ENCODE measurements around the gene VWA1. TPM values are rescaled to one million over a fixed set of nuclear protein-coding genes. Genes with fewer than 3 reads are reported as not detected.

VWA1 gene
- total RNA-seq, 1 experiment from 2014 or later, result 858 TPM

DNA sequence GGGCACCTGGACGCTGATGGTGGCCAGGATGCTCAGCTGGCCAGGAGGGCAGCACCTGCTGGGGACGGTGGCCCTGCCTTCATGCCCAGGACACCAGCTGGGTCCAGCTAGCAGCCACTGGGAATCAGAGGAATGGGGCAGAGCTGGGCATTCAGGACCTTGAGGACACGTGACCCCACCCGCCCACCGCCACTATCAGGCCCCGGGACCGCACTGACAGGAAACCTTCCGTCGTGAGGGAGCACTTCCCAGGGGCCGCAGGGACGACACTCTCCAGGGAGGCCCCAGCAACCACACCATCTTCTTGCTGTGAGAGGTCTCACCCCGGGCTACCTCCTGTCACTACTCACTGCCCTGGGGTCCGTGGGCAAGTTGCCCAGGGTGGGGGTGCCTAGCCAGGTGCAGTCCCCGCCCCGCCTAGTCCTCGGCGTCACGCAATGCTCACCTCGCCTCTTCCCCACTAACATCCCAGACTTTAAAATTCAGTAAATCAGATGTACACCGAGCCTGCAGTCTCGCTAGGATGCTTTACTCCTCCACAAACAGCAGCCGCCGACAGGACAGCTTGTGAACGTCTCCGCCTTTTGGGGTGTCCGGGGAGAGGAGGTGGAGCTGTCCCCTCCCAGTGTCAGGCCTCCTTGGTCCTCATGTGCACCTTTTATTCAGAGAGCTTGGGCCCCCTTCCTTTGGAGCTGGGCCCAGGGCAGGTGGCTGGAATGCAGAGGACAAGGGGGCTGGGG, 4.9 kb downstream of the VWA1 start:
- Histone ChIP-seq H3K9me3 (ENCODE audit: control insufficient read depth, insufficient read depth, low read depth, low read length) (no peaks in the 10 kb centered on the region), H3K4me3 (ENCODE audit: low read depth in 2 of 2, low read length in 2 of 2) (no peak overlapping the region), H3K4me1 (ENCODE audit: control insufficient read depth, insufficient read depth, low read length) (peaks cover 39% of the 10 kb centered on the region), H3K36me3 (ENCODE audit: control insufficient read depth, insufficient read depth, low read length) (peaks cover 2% of the 10 kb centered on the region; the same call in 1 of the 2 replicates), H3K27ac (ENCODE audit: low read length) (peak overlapping the region; percentile 74), H3K27me3 (ENCODE audit: control insufficient read depth, insufficient read depth, low read length) (no peaks in the 10 kb centered on the region)
- intact Hi-C loops (cut with micrococcal nuclease; ENCODE audit: unreplicated experiment), result no loop called here
- TF ChIP-seq, protein P1, sequence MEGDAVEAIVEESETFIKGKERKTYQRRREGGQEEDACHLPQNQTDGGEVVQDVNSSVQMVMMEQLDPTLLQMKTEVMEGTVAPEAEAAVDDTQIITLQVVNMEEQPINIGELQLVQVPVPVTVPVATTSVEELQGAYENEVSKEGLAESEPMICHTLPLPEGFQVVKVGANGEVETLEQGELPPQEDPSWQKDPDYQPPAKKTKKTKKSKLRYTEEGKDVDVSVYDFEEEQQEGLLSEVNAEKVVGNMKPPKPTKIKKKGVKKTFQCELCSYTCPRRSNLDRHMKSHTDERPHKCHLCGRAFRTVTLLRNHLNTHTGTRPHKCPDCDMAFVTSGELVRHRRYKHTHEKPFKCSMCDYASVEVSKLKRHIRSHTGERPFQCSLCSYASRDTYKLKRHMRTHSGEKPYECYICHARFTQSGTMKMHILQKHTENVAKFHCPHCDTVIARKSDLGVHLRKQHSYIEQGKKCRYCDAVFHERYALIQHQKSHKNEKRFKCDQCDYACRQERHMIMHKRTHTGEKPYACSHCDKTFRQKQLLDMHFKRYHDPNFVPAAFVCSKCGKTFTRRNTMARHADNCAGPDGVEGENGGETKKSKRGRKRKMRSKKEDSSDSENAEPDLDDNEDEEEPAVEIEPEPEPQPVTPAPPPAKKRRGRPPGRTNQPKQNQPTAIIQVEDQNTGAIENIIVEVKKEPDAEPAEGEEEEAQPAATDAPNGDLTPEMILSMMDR (IDR thresholded peaks at IDR 0.05), result no peak
- no peak for TF ChIP-seq POLR2AphosphoS5 (IDR thresholded peaks at IDR 0.05; ENCODE audit: low read depth, low read length)
- TF ChIP-seq SIN3A (IDR thresholded peaks at IDR 0.05; ENCODE audit: borderline replicate concordance, insufficient read depth, low read depth, low read length), result no peak
- TF ChIP-seq, protein P2, sequence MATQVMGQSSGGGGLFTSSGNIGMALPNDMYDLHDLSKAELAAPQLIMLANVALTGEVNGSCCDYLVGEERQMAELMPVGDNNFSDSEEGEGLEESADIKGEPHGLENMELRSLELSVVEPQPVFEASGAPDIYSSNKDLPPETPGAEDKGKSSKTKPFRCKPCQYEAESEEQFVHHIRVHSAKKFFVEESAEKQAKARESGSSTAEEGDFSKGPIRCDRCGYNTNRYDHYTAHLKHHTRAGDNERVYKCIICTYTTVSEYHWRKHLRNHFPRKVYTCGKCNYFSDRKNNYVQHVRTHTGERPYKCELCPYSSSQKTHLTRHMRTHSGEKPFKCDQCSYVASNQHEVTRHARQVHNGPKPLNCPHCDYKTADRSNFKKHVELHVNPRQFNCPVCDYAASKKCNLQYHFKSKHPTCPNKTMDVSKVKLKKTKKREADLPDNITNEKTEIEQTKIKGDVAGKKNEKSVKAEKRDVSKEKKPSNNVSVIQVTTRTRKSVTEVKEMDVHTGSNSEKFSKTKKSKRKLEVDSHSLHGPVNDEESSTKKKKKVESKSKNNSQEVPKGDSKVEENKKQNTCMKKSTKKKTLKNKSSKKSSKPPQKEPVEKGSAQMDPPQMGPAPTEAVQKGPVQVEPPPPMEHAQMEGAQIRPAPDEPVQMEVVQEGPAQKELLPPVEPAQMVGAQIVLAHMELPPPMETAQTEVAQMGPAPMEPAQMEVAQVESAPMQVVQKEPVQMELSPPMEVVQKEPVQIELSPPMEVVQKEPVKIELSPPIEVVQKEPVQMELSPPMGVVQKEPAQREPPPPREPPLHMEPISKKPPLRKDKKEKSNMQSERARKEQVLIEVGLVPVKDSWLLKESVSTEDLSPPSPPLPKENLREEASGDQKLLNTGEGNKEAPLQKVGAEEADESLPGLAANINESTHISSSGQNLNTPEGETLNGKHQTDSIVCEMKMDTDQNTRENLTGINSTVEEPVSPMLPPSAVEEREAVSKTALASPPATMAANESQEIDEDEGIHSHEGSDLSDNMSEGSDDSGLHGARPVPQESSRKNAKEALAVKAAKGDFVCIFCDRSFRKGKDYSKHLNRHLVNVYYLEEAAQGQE (IDR thresholded peaks at IDR 0.05; ENCODE audit: insufficient read depth in 1 of 2, low read depth in 2 of 2, low read length in 1 of 2), result no peak
- no peak for TF ChIP-seq TCF7L2 (IDR thresholded peaks at IDR 0.05; ENCODE audit: low read depth, low read length)
- peak; percentile 3 for ATAC-seq
- in situ Hi-C loops (cut with HindIII; ENCODE audit: low pct_unique_long_range_greater_than_20kb, low sequenced_read_pairs), result no loop called here
- ChIA-PET POLR2A (interaction anchor here (1.6 kb wide), 1 partner anchor 9 kb away, joined by 4 read pairs; no protein-coding TSS in a partner anchor), CTCF (interaction anchor here (0.5 to 1.7 kb wide), 5 partner anchors 8 to 38 kb away, joined by 3 to 6 read pairs (median 4); no protein-coding TSS in a partner anchor)
- TSS peak; percentile 88 for BruUV-seq (replicated peaks)
- DNase-seq (ENCODE audit: low read depth, low spot score), result no peak

DNA sequence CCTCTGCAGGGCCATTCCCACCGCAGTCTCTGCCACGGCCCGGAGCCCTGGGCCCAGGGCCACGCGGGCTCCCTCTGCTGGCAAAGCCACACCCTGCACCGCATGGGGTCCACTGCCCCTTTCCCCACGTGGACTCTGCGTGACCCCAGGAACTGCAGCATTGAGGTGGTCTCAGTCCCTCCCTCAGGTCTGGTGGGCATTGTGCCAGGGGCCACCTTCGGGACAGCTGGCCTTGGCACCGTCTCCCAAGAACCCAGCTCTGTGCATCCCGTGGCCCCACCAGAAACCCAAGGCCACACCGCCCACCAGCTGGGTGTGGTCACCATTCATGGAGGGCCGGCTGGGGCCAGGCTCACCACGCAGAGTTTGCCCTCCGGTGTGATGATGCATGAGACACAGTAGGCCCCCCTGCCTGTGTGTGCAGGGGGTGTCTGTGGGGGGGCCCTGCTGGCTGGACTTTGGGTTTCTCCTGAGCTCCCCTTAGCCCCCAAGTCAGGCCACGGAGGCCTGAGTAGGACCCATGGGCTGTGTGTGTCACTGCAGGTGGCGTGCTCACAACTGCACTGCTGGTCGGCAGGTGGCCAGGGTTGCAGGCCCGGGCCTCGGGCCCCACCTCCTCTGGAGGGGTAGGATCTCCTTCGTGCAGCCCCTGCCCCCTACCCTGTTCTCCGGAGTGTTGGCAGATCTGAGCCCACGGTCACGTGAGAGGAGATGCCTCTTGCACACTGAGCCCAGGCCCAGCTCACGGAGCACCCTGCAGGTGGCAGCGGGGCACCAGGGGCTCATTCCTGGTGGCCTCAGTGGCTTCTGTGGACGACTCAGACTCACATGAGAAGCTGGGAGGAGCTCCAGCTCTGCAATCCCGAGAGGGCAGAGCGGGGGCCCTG, 5.8 kb downstream of the VWA1 start:
- H3K27ac ChIP-seq (ENCODE audit: low read length), result peak overlapping the region; percentile 74
- peak; percentile 52; the same call in 1 of the 2 replicates for TF ChIP-seq POLR2AphosphoS5 (IDR thresholded peaks at IDR 0.05; ENCODE audit: low read depth, low read length)
- no peak for TF ChIP-seq SIN3A (IDR thresholded peaks at IDR 0.05; ENCODE audit: borderline replicate concordance, insufficient read depth, low read depth, low read length)
- TF ChIP-seq, protein P1 (IDR thresholded peaks at IDR 0.05), result peak; percentile 97
- H3K4me1 ChIP-seq (ENCODE audit: control insufficient read depth, insufficient read depth, low read length), result peaks cover 39% of the 10 kb centered on the region
- ATAC-seq (peak; percentile 74), DNase-seq (ENCODE audit: low read depth, low spot score) (no peak)
- peaks cover 2% of the 10 kb centered on the region; the same call in 1 of the 2 replicates for H3K36me3 ChIP-seq (ENCODE audit: control insufficient read depth, insufficient read depth, low read length)
- ChIA-PET CTCF (interaction anchor here (0.5 to 1.7 kb wide), 9 partner anchors 8 to 150 kb away, joined by 3 to 9 read pairs (median 4); partner anchors contain the start of gene AURKAIP1), POLR2A (interaction anchor here (0.5 to 1.6 kb wide), 2 partner anchors 10 to 63 kb away, joined by 4 to 5 read pairs; no protein-coding TSS in a partner anchor)
- H3K4me3 ChIP-seq (ENCODE audit: low read depth in 2 of 2, low read length in 2 of 2), result no peak overlapping the region
- H3K27me3 ChIP-seq (ENCODE audit: control insufficient read depth, insufficient read depth, low read length), result no peaks in the 10 kb centered on the region
- intact Hi-C loops (cut with micrococcal nuclease; ENCODE audit: unreplicated experiment), result no loop called here
- H3K9me3 ChIP-seq (ENCODE audit: control insufficient read depth, insufficient read depth, low read depth, low read length), result no peaks in the 10 kb centered on the region
- in situ Hi-C loops (cut with HindIII; ENCODE audit: low pct_unique_long_range_greater_than_20kb, low sequenced_read_pairs), result no loop called here
- BruUV-seq (replicated peaks), result no TSS peak
